ENCODE results near the gene ZNF442.
"Not testable (repeated sequence)": the region's sequence is repeated elsewhere in the genome, so short reads cannot be mapped to it uniquely, and the experiment has no call there.

Gene ZNF442

GRCh38 chr19:12318782-12319413, 46.6 kb downstream of the ZNF442 start:
- Histone ChIP-seq H3K36me3 (ENCODE audit: insufficient read depth, insufficient read length, low read length) (peaks cover 37% of the 10 kb centered on the region), H3K9ac (ENCODE audit: insufficient read length, low read depth) (no peak overlapping the region), H3K4me1 (ENCODE audit: insufficient read depth, insufficient read length) (no peaks in the 10 kb centered on the region), H3K4me3 (ENCODE audit: insufficient read length, low read depth) (no peak overlapping the region), H3K27me3 (ENCODE audit: insufficient read depth, insufficient read length) (no peaks in the 10 kb centered on the region), H3K9me3 (ENCODE audit: insufficient read depth, low read length) (peaks cover 51% of the 10 kb centered on the region)
- DNase-seq (ENCODE audit: low read depth, low spot score) = no peak
- no peak for TF ChIP-seq SUZ12 (IDR thresholded peaks at IDR 0.05; ENCODE audit: extremely low read depth, insufficient read depth, insufficient read length)
- no peak for TF ChIP-seq YY1 (IDR thresholded peaks at IDR 0.05; ENCODE audit: insufficient read depth, insufficient read length)
- TF ChIP-seq ZNF274 (IDR thresholded peaks at IDR 0.05; ENCODE audit: low read depth, low read length) = no peak

DNA sequence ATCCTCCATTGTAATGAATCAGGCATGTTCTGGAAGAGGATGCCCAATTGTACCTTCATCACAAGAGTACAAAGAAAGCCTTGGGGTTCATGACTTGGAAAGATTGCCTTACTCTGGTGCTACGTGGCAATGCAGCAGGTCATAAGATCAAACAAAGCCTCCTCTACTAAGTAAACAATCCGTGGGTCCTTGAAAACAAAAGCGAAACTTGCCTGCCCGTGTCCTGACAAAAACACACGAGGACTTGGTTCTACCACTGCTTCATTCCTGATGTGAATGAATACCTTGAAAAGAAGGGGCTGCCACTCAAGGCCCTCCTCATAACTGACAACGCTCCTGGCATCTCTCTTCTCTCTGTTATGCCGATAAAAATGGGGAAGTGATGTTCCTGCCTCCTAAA, 50.9 kb downstream of the ZNF442 start:
- no peaks in the 10 kb centered on the region for H3K27me3 ChIP-seq (ENCODE audit: insufficient read depth, insufficient read length)
- no peak overlapping the region for H3K9ac ChIP-seq (ENCODE audit: insufficient read length, low read depth)
- peaks cover 17% of the 10 kb centered on the region for H3K36me3 ChIP-seq (ENCODE audit: insufficient read depth, insufficient read length, low read length)
- DNase-seq (ENCODE audit: low read depth, low spot score) = no peak
- no peak overlapping the region for H3K4me3 ChIP-seq (ENCODE audit: insufficient read length, low read depth)
- H3K9me3 ChIP-seq (ENCODE audit: insufficient read depth, low read length) = peaks cover 18% of the 10 kb centered on the region
- no peak for TF ChIP-seq YY1 (IDR thresholded peaks at IDR 0.05; ENCODE audit: insufficient read depth, insufficient read length)
- TF ChIP-seq SUZ12 (IDR thresholded peaks at IDR 0.05; ENCODE audit: extremely low read depth, insufficient read depth, insufficient read length) = no peak
- no peak for TF ChIP-seq ZNF274 (IDR thresholded peaks at IDR 0.05; ENCODE audit: low read depth, low read length)
- H3K4me1 ChIP-seq (ENCODE audit: insufficient read depth, insufficient read length) = no peaks in the 10 kb centered on the region

GRCh38 chr19:12308891-12309290, 56.6 kb downstream of the ZNF442 start:
- not testable (repeated sequence) for DNase-seq (ENCODE audit: low read depth, low spot score); H3K36me3 ChIP-seq (ENCODE audit: insufficient read depth, insufficient read length, low read length); H3K27me3 ChIP-seq (ENCODE audit: insufficient read depth, insufficient read length); H3K4me3 ChIP-seq (ENCODE audit: insufficient read length, low read depth); H3K9me3 ChIP-seq (ENCODE audit: insufficient read depth, low read length); H3K4me1 ChIP-seq (ENCODE audit: insufficient read depth, insufficient read length); H3K9ac ChIP-seq (ENCODE audit: insufficient read length, low read depth)

Measured in NT2/D1 (cell line).